Measurements from ENCODE around the gene BCL7C. TPM values are rescaled to one million over a fixed set of nuclear protein-coding genes. Genes with fewer than 3 reads are reported as not detected.

Gene BCL7C
- total RNA-seq, 1 donor from 2014 or later, result 21.3 TPM

Small RNAs within 50 kb of the gene (microRNA-seq; reads per million reads assigned to microRNA genes)
- not detected for gene MIR4519 (ENCODE audit: borderline number of aligned reads)
- not detected for gene MIR762 (ENCODE audit: borderline number of aligned reads)

Other genes with a start within 250 kb of the BCL7C start
- gene PRR14, start 243.1 kb downstream of the BCL7C start, total RNA-seq, result 36.9 TPM
- 46.2 TPM for gene FBRS, start 235.6 kb downstream of the BCL7C start, total RNA-seq
- gene SRCAP, start 194.9 kb downstream of the BCL7C start, total RNA-seq, result 59.7 TPM
- gene PHKG2, start 145.7 kb downstream of the BCL7C start, total RNA-seq, result 20.8 TPM
- 2.2 TPM for gene CFAP119, start 132.0 kb downstream of the BCL7C start, total RNA-seq
- gene RNF40, start 131.8 kb downstream of the BCL7C start, total RNA-seq, result 97.5 TPM
- gene ZNF629, start 106.9 kb downstream of the BCL7C start, total RNA-seq, result 10.4 TPM
- 4.9 TPM for gene CTF1, start 2.5 kb upstream of the BCL7C start, total RNA-seq
- gene FBXL19, start 29.5 kb upstream of the BCL7C start, total RNA-seq, result 11.4 TPM
- gene ORAI3, start 55.0 kb upstream of the BCL7C start, total RNA-seq, result 17.9 TPM
- 18.5 TPM for gene SETD1A, start 63.7 kb upstream of the BCL7C start, total RNA-seq
- 51.1 TPM for gene HSD3B7, start 91.1 kb upstream of the BCL7C start, total RNA-seq
- gene STX1B, start 116.6 kb upstream of the BCL7C start, total RNA-seq, result 1.5 TPM
- 111 TPM for gene STX4, start 139.5 kb upstream of the BCL7C start, total RNA-seq
- gene ZNF668, start 180.2 kb upstream of the BCL7C start, total RNA-seq, result 13.3 TPM
- gene ZNF646, start 180.3 kb upstream of the BCL7C start, total RNA-seq, result 11.9 TPM
- 1.2 TPM for gene PRSS53, start 194.9 kb upstream of the BCL7C start, total RNA-seq
- 59.6 TPM for gene VKORC1, start 200.7 kb upstream of the BCL7C start, total RNA-seq
- 42.2 TPM for gene BCKDK, start 214.3 kb upstream of the BCL7C start, total RNA-seq
- 49.5 TPM for gene KAT8, start 223.6 kb upstream of the BCL7C start, total RNA-seq
- gene PRSS8, start 241.7 kb upstream of the BCL7C start, total RNA-seq, result 0.51 TPM

All from mesenteric fat pad (tissue), 1 donor.